ENCODE data around the gene ADSL. TPM values are rescaled to one million over a fixed set of nuclear protein-coding genes. Genes with fewer than 3 reads are reported as not detected.
A peak's percentile ranks its signal among the peaks of the same experiment; 100 is the strongest.

The ADSL gene
- total and polyA plus RNA-seq, 2 of the 4 experiments (the other 2 are of a cell fraction): 93.6 to 229 TPM

GRCh38 chr22:40309631-40310030, 36.7 kb upstream of the ADSL start:
- in situ Hi-C loops (cut with MboI; ENCODE audit: low sequenced_read_pairs) (no loop called here), intact Hi-C loops (cut with micrococcal nuclease) (loop anchor here (5.0 kb wide), 1 partner anchor 38 kb away; the partner anchor contains the start of gene ADSL), dilution Hi-C loops (cut with HindIII; ENCODE audit: low sequenced_read_pairs, unreplicated experiment) (no loop called here)
- ChIA-PET CTCF (no interaction called here), POLR2A (ENCODE audit: unreplicated experiment) (no interaction called here)
- peak overlapping the region; percentile 79 for H3K14ac ChIP-seq (replicated peaks; ENCODE audit: low read depth, low read length)
- no peak for ATAC-seq (ENCODE audit: low read depth)
- no peak overlapping the region for H3K56ac ChIP-seq (ENCODE audit: extremely low read depth, insufficient read depth, low read length)
- peak overlapping the region; percentile 87 for H3K23ac ChIP-seq (ENCODE audit: low read depth, low read length)
- peaks cover 0 to 29% of the 10 kb centered on the region in 2 experiments; a peak in 2 of 4 replicates for H3K79me1 ChIP-seq (ENCODE audit: low read depth in 1 of 2, low read length in 2 of 2)
- peaks cover 17% of the 10 kb centered on the region for H3K9me1 ChIP-seq (ENCODE audit: insufficient read depth, low read length)
- no peaks in the 10 kb centered on the region for H3K27me3 ChIP-seq (ENCODE audit: control insufficient read depth, insufficient read depth, low read length)
- no peaks in the 10 kb centered on the region for H3K9me3 ChIP-seq (ENCODE audit: control insufficient read depth, insufficient read depth, low read length)
- H4K91ac ChIP-seq (ENCODE audit: insufficient read depth, low read depth, low read length): peak overlapping the region; percentile 59; the same call in 1 of the 2 replicates
- no peak overlapping the region for H4K5ac ChIP-seq (ENCODE audit: low read depth, low read length)
- TF ChIP-seq MAFK (IDR thresholded peaks at IDR 0.05; ENCODE audit: low read depth, low read length) (no peak), RFX5 (IDR thresholded peaks at IDR 0.05; ENCODE audit: low read depth, low read length) (no peak), NFE2L2 (IDR thresholded peaks at IDR 0.05; ENCODE audit: low read depth, low read length) (no peak), MAZ (IDR thresholded peaks at IDR 0.05; ENCODE audit: borderline replicate concordance, low read depth, low read length) (no peak), SMC3 (IDR thresholded peaks at IDR 0.05; ENCODE audit: low read depth, low read length) (no peak), CHD1 (IDR thresholded peaks at IDR 0.05; ENCODE audit: low read depth, low read length) (no peak), ELK1 (IDR thresholded peaks at IDR 0.05; ENCODE audit: borderline replicate concordance, low read depth, low read length) (no peak), RCOR1 (IDR thresholded peaks at IDR 0.05; ENCODE audit: insufficient replicate concordance, low read length) (no peak), MXI1 (IDR thresholded peaks at IDR 0.05; ENCODE audit: borderline replicate concordance, low read depth, low read length) (no peak), CTCF (conservative IDR thresholded peaks at IDR 0.05; ENCODE audit: low read depth, low read length) (no peak), BHLHE40 (IDR thresholded peaks at IDR 0.05; ENCODE audit: low read depth, low read length) (no peak)
- no peak overlapping the region for H3K4me3 ChIP-seq (ENCODE audit: insufficient read depth, low read depth, low read length)
- no peak overlapping the region for H2AK5ac ChIP-seq (ENCODE audit: low read depth, low read length)
- H2AFZ ChIP-seq (replicated peaks; ENCODE audit: low read length, poor library complexity): no peak overlapping the region
- peak overlapping the region; percentile 67 for H3K4ac ChIP-seq (ENCODE audit: low read depth, low read length)
- peaks cover 7% of the 10 kb centered on the region; the same call in 1 of the 2 replicates for H4K20me1 ChIP-seq (ENCODE audit: insufficient read depth, low read length)
- peak overlapping the region; percentile 11; the same call in 1 of the 2 replicates for H3K4me2 ChIP-seq (ENCODE audit: low read depth, low read length)
- H3K36me3 ChIP-seq (ENCODE audit: control insufficient read depth, insufficient read depth, low read length): peaks cover 31% of the 10 kb centered on the region
- H2BK5ac ChIP-seq (ENCODE audit: low read depth, low read length, poor library complexity, severe bottlenecking): peak overlapping the region; percentile 73
- H3K18ac ChIP-seq (ENCODE audit: low read depth, low read length): peak overlapping the region; percentile 12; the same call in 1 of the 2 replicates
- H3K27ac ChIP-seq (ENCODE audit: insufficient read depth, low read length): no peak overlapping the region
- no peak overlapping the region for H2AK9ac ChIP-seq (replicated peaks; ENCODE audit: low read depth, low read length, poor library complexity)
- peak overlapping the region; percentile 84 for H2BK120ac ChIP-seq (ENCODE audit: low read depth, low read length)
- H4K8ac ChIP-seq (ENCODE audit: low read depth in 2 of 2, low read length in 2 of 2): peak overlapping the region in 1 of 2 experiments; percentile 2; a peak in 1 of 4 replicates
- peaks cover 10% of the 10 kb centered on the region for H3K4me1 ChIP-seq (ENCODE audit: control insufficient read depth, insufficient read depth, low read length)
- H3K9ac ChIP-seq (ENCODE audit: low read depth, low read length): no peak overlapping the region
- peak overlapping the region; percentile 18; the same call in 1 of the 3 replicates for H2BK15ac ChIP-seq (ENCODE audit: low read depth, low read length)
- DNase-seq: no peak
- H2BK20ac ChIP-seq (ENCODE audit: low read depth, low read length): peak overlapping the region; percentile 84
- BruUV-seq (replicated peaks): no TSS peak
